Measurements from ENCODE around the gene SLC26A1.

- TF ChIP-seq CTCF (IDR thresholded peaks at IDR 0.05) (no peak), POLR2A (IDR thresholded peaks at IDR 0.05) (no peak)
These were observed 9.5 kb upstream of the SLC26A1 start for GRCh38 chr4:1002631-1003251.
